NB4 (cell line): ENCODE results near the gene MSI2.

Experiments used
- DNase-seq: peaks from one replicate; pipeline ENCODE4 v3.0.0; 2010; ENCODE audit warnings: low read depth
- H3K4me3 ChIP-seq: one replicate; pipeline ENCODE4 v1.5.1; 2011; ENCODE audit warnings: mild to moderate bottlenecking, low read depth, low read length, moderate library complexity
- MYC ChIP-seq: IDR thresholded peaks from 2 replicates; pipeline ENCODE4 v1.6.1; 2011; ENCODE audit warnings: low read depth, low read length
- POLR2A ChIP-seq: IDR thresholded peaks from 2 replicates; pipeline ENCODE4 v1.6.1; 2011; ENCODE audit warnings: mild to moderate bottlenecking; ENCODE audit not compliant: insufficient read length; ENCODE audit errors: extremely low read depth
- TF ChIP-seq, protein P1 (sequence below): IDR thresholded peaks from 2 replicates; pipeline ENCODE4 v1.6.1; 2011; ENCODE audit warnings: low read depth, low read length
- TF ChIP-seq, protein P2 (sequence below): IDR thresholded peaks from one replicate; pipeline ENCODE4 v1.5.1; 2012; ENCODE audit warnings: low read depth, low read length

MSI2 gene

DNA sequence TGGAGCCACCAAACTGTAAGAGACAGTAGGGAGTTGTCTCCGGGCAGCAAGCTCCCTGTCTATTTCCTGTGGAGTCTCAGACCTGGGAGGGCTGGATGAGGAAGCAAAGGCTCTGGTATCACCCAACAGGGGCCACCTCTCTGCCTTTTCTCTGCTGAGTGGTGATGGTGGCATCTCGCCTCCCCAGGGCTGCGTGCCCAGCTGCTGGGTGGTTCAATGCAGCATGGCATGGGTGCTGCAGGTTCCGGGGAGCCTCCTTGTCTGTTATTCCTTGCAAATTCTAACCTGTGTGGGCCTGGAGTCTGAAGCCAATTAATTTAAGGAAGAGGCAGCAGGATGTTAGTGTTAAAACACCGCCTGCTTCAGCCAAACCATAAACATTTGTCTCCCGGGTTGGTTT, 410.6 kb downstream of the MSI2 start:
- DNase-seq: no peak
- TF ChIP-seq, protein P1, sequence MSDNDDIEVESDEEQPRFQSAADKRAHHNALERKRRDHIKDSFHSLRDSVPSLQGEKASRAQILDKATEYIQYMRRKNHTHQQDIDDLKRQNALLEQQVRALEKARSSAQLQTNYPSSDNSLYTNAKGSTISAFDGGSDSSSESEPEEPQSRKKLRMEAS: no peak
- no peak overlapping the region for H3K4me3 ChIP-seq

DNA sequence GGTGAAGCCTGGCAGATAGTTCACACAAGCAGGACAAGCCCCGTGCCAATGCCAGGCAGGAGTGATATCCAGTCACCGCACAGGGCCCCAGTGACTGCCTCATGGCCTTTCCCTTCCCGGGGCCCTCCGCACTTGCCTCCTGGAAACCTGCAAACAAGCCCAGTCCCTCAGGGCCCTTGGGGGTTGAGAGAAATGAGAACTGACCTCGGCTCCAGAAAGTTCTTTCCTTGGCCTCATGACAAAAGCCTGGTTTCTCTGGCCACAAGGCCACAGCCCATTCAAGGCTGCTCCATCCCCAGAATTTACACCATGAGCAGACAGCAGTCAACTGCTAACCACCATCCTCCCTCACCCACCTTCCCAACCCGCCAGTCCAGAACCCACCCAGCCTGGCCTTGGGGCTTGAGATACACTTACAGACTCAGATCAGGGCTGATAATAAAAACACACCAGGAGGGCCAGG, 411.2 kb downstream of the MSI2 start:
- H3K4me3 ChIP-seq: no peak overlapping the region
- TF ChIP-seq, protein P2, sequence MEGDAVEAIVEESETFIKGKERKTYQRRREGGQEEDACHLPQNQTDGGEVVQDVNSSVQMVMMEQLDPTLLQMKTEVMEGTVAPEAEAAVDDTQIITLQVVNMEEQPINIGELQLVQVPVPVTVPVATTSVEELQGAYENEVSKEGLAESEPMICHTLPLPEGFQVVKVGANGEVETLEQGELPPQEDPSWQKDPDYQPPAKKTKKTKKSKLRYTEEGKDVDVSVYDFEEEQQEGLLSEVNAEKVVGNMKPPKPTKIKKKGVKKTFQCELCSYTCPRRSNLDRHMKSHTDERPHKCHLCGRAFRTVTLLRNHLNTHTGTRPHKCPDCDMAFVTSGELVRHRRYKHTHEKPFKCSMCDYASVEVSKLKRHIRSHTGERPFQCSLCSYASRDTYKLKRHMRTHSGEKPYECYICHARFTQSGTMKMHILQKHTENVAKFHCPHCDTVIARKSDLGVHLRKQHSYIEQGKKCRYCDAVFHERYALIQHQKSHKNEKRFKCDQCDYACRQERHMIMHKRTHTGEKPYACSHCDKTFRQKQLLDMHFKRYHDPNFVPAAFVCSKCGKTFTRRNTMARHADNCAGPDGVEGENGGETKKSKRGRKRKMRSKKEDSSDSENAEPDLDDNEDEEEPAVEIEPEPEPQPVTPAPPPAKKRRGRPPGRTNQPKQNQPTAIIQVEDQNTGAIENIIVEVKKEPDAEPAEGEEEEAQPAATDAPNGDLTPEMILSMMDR: no peak
- TF ChIP-seq POLR2A (no peak), MYC (no peak)
- TF ChIP-seq, protein P1: no peak
- no peak for DNase-seq

DNA sequence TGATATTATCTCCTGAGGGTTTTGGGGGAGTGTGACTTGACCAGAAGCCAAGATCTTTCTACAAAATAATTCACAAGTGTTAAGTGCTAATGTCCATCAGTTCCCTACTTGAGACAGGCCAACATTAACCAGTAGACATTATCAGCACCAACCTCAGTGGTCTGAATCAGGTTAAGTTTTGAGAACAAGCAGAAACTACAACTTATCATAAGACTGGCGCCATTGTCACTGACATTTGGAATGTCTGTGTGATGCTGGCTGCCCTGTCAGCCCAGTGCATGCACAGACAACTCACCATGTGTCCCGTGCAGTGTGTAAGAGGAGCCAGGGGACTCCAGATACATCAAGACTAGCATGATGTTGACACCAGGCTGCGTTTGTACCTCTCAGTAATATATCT, 412.0 kb downstream of the MSI2 start:
- TF ChIP-seq, protein P1: no peak
- TF ChIP-seq POLR2A (no peak), MYC (no peak)
- TF ChIP-seq, protein P2: no peak
- H3K4me3 ChIP-seq: no peak overlapping the region
- no peak for DNase-seq

DNA sequence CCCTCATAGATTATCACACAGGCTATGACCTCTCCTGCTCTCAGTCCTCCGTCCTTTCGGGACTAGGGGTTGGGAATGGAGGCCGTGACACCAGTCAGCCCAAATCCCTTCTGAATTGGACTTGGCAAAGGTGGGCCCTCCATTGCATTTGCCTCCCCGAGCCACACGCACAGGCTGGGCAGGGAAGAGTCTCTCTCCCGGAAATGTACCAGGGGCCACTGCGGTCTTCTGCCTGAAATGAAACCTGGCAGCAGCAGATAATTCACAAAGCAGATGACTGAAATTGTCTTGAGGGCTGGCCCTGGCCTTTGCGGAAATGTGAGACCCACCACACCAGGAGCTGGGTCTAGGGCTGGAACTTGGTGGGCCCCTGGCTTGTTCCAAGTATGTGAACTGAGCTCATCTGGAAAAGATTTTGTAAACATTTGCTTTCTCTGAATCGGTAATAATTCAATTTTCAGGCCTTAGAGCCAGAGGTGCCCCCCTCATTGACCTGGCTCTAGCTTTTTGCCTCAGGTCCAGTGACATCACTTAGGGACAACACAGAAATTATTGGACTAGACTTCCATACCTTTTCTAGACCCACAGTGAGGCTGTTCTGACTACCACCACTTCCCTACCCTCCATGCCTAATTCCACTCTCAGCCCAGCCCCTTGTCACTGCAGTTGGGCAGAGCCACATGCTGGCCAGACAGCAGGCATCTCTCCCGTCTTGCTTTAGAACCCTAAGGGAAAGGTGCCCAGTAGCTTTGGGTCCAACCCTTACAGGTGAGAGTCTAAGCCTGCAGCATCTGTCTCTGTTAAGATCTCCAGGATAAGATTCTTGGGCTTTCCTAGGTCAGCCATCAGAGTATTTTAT, 413.6 kb downstream of the MSI2 start:
- no peak overlapping the region for H3K4me3 ChIP-seq
- no peak for TF ChIP-seq MYC
- TF ChIP-seq, protein P2: no peak
- TF ChIP-seq POLR2A: no peak
- TF ChIP-seq, protein P1: no peak
- no peak for DNase-seq

DNA sequence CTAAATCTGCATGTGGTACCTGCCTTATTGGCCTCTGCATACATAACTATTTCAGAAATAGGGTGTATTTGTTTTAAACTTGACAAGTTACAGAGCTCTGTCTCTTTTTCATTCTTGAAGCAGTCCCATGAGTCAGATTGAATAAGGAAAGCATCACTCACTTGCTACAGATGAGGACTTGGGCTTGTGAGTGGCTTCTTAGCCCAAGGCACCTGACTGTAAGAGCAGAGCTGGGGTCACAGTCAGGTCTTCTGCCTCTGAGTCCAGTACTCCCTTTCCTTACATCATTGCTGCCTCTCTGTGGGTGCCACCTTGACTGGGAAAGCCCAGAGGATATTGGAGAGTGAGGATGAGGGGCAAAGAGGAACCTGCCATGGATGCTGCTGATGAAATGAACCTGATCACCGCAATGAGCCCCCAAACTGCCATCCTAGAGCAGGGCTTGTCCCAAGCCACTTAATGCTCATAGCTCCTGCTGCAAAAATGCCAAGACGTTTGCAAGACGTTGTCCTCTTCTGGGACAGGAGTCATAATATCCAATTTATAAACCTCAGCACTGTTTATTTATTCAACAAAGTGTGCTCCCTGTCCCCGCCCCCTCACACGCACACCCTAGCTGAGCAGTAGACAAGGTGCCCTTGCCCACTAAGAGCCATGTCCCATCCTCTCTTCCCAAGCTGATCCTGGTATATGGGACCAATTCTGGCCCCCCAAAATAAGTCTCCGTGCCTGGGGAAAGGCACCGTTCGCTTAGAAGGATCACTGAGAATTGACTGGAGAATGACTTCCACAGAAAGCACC, 414.6 kb downstream of the MSI2 start:
- TF ChIP-seq, protein P1: no peak
- TF ChIP-seq, protein P2: no peak
- no peak for TF ChIP-seq POLR2A
- no peak for TF ChIP-seq MYC
- H3K4me3 ChIP-seq: no peak overlapping the region
- DNase-seq: no peak
